Activated naive CD4-positive, alpha-beta T cell (primary cell): ENCODE results near the gene MMP21.

Experiments used
- DNase-seq, 4 experiments: peaks; one replicate each; lab custom pipeline; 2025; lab: John Stamatoyannopoulos, UW

MMP21 gene, protein sequence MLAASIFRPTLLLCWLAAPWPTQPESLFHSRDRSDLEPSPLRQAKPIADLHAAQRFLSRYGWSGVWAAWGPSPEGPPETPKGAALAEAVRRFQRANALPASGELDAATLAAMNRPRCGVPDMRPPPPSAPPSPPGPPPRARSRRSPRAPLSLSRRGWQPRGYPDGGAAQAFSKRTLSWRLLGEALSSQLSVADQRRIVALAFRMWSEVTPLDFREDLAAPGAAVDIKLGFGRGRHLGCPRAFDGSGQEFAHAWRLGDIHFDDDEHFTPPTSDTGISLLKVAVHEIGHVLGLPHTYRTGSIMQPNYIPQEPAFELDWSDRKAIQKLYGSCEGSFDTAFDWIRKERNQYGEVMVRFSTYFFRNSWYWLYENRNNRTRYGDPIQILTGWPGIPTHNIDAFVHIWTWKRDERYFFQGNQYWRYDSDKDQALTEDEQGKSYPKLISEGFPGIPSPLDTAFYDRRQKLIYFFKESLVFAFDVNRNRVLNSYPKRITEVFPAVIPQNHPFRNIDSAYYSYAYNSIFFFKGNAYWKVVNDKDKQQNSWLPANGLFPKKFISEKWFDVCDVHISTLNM

DNA sequence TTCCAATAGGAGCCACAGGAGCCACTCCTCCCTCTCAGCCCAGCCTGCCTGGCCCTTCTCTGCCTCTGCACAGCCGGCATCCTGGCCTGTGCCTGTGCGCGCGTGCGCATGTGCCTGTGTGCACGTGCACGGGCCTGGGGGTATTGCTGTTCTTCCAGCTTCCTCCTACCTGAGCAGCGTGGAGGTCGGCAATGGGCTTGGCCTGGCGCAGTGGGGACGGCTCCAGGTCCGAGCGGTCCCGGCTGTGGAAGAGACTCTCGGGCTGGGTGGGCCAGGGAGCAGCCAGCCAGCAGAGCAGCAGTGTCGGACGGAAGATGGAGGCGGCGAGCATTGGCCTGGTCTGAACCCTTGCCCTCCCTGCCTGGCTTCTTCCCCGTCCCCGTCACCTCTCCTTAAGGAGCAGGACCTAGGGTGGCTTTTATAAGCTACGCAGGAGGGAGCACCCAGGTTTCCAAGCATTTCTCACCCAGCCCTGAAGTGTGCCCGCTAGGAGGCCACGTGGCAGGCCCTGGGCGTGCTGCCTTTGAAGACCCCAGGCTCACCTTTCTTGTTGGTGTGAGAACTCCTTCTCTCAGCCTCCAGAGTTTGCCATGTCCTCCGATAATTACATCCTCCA is at the start of gene MMP21:
Gene MMP21, minus strand, starts transcription at position 331 of the 616 bp plus-strand sequence. Its CDS starts 0 bp downstream, at position 331.
- DNase-seq = no peak

DNA sequence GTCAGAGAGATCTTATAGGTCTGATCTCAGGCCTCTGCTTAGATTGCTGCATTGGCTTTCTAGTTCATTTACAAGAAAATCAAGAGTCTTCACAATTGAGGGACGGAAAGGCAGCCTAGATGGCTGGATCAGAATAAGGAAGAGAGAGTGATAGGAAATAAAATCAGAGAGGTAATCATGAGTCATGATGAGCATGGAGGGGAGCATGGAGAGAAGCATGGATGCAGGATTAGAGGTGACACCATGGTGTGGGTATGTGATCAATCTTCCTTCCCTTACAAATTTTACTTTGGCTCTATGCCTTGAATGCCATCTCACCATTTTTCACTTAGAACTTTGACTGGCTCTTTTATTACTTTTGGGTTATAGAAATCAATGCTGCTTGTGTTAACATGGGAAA is 49.1 kb upstream of the MMP21 start:
- DNase-seq = no peak

DNA sequence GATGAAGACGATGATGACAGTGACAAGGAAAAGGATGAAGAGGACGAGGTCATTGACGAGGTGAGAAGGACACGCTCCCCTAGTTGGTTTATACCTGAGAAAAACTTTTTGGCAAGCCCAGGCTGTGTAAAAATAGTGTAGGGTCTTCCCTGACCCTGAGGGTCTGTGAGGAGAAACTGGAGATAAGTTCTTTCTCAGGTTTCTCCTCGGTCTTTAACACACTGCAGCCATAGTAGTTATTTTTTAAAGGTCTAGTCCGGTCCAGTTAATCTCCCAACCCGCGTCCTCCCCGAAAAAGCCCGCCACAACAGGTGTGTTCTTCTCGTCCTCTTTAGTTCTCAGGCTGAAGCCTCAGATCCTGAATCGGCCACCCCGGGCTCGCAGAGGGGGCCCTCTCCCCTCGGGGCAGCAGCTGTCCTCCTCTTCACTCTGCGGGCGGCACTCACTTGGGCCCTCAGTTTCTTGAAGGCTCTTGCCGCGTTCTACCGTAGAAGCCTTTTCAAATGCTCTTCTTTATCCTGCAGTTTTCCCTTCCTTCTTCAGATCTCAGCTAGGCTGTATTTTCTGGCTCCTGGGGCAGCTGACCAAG is 48.1 kb upstream of the MMP21 start:
- no peak for DNase-seq

DNA sequence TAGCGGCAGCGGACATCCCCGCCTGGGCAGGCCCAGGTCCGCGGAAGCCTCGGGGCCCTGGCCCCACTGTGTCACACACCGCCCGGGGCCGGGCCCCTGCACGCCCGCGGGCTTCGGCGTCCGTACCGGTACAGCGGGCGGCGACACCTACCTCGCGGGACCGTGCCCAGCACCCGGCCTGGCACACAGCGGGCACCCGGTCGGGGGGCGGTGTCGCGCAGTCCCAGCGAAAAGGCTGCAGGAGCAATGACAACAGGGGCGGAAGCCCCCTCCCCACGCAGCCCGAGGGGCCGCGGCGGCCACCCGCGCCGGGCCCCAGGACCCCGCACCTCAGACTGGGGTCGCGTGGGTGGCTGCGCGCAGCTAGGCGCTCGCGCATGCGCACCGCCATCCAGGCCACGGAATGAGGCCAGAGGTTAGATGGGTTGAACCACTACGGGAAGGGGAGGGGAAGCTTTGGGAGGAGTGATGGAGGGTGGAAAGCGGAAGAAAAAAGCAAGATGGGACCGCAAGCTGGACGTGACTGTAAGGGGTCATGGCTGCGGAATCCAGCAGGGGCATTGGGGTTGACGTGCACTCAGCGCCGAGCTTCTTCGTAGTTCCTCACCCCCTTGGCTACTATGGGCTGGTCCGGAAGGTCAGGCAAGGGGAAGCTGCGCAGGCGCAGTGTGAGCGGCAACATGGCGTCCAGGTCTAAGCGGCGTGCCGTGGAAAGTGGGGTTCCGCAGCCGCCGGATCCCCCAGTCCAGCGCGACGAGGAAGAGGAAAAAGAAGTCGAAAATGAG is 47.4 kb upstream of the MMP21 start, which contains the start of the genes BCCIP and UROS:
Gene BCCIP, plus strand, starts transcription at position 669 of the 785 bp plus-strand sequence. Its CDS starts 12 bp downstream, at position 681.
Gene UROS, minus strand, starts transcription at position 381 of the 785 bp plus-strand sequence. CDS start 6,759 bp downstream, outside the sequence.
- peak; percentile 80 to 84 (median 82) for DNase-seq

DNA sequence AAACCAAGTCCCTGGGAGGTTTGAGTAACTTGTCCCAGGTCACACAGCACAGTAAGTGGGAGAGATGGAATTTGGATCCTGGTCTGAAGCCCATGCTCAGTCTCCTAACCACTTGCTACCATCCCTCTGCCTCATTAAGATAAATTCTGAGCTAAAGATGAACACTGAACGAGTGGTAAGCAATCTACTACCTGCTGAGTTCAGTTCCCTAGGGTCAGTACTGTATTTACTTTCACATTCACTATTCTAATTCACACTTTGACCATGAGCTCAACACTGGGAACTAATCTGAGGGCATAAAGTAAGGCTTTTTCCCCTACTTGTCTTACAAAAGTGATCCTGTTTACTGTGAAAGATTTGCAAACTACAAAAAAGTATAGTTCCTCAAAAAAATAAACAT is 45.1 kb upstream of the MMP21 start:
- no peak for DNase-seq

DNA sequence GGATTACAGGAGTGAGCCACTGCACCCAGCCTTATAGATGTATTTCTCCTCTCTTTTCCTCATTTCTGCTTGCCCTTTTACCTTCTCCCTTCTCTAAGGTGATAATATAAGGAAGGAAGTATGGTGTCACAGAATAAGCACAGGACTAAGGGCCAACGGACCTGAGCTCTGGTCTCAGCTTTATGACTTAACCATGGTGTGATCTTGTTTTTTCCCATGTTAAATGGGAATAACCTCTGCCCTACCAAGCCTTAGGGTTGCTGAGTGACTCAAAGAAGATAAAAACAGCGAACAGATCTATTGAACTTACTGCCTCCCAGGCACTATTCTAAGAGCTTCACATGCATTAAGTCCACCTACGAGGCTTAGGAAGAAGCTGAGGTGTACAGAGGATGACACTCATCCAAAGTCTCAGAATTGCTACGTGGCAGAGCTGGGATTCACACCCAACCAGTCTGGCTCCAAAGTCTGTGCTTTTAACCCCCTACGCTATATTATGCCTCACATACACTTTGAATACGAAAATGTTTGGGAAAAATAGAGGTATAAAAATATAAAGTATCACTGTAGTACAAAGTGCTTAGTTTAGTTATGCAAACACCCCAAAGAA is 41.8 kb upstream of the MMP21 start:
- DNase-seq = no peak

DNA sequence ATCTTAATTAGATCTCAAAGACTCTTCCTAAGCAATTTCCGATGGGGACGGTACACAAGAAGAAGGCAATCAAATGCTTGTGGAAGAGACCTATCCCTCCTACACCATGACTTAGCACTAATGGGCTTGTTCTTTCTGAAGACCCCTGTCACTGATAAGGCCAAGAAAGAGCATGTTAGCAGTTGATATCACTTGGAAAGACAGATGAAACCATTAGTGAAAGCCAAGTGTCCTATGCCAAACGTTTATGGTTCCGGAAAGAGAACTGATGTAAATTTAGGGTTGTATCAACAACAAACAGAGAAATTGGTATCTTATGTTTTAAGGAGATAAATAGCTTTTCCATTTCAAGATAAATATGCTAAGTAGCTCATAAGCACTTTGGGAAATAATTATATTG is 40.9 kb upstream of the MMP21 start:
- no peak for DNase-seq

DNA sequence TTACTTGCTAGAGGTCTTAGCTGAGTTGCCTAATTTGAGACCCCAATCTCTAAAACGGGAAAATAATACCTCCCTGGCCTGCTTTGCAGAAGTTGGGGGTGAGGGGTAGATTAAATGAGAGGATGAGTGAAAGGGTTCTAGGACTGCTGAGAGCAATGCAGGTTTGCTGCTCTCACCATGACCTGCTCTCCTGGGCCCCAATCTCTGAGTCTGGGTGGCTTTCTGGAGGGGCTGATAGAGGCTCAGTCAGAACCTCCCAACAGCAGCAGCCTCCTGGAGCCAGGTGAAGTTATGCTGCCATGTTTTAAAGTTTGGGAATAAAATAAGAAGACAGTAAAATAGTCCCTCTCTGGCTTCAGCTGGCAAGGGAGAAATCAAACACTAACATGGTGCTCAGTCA is 40.1 kb upstream of the MMP21 start:
- no peak for DNase-seq

DNA sequence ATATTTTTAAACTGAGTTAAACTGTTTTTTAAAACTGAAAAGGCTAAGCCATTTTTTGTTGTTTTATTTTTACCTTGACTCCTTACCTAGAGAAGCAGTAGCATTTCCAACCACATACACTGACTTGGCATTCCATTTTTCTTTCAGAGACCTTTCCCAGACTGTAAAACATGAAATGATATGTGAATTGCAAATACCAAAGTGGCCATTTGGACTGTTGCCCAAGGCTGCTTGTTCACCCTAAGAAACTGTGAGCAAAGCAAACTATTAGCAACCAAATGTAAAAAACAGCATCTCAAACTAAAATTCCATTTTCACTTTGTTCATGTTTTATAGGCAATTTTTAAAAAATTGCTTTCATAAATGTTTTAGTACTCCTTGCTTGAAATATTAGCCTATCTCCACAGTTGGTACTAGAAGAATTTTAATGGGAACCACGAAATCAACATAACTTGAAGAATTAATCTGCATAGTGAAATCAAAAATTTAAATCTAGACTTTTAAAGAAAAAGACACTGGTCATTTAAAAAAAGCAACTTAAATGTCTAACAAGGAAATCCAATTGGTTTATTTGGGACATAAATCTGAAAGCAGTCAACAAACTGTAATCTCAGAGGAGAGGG is 36.6 kb upstream of the MMP21 start:
- DNase-seq = no peak

DNA sequence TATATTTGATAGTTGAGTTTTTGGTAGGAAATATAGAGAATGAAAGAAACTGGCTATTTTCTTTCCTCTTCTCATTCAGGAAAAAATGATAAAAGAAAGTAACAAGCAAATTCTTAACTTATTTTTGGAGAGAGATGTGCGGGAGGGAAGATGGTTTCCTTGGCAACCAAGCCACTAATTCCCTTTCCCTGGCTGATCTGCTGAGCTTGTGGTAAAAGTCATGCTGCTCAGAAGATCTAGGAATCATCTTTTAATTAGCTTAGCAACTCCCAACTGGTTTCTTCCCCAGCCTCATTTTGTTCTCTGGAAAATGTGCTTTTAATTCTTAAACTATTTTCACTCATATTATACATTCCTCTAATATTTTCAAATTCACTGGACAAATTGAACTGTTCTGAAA is 35.6 kb upstream of the MMP21 start:
- no peak for DNase-seq

DNA sequence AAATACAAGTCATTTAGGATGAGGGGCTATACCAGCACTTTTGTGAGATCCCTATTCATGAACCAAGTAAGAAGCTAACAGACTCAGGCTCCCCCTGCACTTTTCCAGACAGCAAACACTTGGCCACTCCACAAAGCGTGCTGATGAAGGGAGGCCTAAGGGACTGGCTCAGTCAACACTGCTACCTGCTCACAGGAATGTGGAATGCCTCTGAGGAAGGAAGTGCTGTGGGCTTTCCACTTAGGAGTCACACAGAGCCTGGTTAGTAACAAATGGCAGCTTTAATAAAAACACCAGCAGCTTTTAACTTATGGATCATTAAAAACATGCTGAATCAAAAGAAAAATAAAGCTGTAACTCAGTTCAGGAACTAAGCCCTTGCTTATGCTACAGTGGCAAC is 32.4 kb upstream of the MMP21 start:
- no peak for DNase-seq

DNA sequence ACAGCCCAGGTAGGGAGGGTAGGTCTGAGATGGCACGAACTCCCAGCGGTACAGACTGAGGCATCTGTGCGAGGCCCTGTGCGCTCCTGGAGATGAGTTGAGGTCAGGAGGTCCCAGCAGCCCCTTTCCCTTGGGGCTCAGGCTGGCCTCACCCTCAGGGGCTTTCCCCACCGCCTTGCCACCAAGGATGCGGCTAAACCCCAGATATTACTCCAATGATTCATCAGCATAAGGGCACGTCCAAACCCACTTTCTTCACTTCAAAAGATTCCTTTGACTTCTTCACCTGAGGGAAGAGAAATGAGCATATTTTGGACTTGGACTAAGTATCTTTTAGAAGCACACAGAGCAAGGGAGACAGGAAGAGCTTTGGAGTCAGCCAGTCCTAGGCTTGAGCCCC is 27.1 kb upstream of the MMP21 start:
- DNase-seq = no peak

DNA sequence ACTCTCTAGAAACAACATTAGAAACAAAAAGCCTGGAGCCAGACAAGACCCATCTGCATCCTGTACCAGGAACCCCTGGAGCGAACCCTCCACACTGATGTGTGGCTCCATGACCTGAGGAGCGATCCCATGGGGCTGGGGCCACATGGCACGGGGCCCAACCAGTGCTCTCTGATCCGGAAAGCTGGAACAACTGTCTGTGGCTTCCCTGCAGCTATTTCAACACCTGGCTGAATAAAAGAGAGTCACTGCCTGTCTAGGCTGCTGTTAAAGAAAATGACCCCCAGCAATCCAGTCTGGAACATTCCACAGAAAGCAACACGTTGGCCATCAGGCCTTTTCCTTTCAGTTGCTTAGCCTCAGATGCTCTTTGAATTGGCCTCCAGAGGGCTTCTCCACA is 26.5 kb upstream of the MMP21 start:
- no peak for DNase-seq

DNA sequence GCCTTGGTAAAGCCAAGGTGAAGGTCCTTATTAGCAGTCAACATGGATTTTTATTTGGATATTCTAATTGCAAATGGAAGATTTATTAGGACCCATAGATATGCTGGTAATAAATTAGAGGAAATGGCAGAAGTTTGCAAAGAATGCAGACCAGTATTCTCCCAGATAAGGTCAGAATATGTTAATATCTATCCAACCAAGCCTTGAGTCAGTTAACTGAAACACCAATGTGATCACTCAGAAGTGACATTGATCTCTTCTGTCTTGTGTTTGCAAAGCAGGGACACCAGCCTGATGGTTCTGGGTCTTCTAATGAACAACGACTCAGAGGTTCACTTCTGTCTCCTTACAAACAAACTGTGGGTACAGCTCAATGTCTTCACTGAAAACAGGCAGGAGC is 26.0 kb upstream of the MMP21 start:
- no peak for DNase-seq

DNA sequence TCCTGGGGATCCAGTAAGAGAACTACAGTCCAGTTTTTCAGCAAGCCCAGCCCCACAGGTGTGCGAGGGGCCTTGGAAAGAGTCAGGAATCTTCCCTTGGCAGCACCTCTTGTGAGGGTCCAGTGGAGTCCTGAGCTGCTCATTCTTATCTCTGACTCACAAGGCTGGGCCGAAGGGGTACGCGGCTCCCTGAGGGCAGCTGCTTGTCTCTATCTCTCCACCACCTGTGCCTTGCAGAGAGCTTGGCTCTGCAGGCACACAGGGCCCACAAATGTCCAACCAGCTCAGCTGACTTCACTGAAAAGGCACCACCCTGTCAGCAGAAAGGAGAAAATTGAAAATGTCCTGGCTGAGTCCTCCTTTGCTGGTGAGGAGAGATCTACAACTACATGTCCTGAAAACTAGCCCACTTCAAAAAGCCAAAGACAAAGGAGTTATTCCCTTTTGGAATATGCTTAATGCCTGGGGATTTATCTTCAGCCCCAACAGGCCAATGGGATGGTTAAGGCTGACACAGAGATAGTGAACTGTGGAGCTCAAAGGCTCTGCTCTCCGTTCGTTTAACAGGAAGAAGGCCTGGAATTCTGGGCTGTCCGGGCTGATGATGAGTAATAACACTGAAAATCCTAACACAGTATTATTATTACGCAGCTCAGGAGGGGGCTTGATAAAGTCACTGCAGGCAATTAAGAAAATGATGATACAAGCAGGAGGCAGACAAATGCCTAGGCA is 24.0 kb upstream of the MMP21 start:
- no peak for DNase-seq

DNA sequence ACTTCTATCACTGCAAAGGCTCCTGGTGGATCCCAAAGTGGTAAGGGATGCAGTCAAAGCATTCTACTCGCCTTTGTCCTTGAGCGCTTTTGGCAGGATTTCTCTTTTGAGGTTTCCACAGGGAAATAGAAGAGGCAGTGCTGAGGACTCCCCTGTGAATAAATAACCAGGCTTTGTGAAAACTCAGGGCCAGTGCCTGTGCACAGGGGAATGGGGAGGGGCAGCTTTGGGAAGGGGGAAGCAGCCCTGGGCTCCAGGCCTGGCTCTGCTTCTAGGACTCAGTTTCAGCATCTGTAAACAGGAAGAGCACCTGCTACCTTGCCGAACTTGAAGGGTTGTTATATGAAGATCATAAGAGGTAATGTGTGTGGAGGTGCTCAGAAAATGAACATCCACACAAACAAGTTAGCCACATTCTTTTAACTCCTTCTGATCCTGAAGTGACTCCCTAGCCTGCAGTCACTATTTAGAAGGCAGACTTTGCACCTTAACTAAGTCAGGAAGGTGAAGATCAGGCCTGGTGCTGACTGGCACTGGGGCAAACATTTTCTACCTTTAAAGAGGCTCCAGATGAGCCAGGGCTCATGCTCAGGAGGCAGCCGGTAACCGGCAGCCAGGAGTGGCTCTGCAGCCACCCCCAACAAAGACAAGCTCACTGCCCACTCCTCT is 22.5 kb upstream of the MMP21 start:
- DNase-seq = no peak

DNA sequence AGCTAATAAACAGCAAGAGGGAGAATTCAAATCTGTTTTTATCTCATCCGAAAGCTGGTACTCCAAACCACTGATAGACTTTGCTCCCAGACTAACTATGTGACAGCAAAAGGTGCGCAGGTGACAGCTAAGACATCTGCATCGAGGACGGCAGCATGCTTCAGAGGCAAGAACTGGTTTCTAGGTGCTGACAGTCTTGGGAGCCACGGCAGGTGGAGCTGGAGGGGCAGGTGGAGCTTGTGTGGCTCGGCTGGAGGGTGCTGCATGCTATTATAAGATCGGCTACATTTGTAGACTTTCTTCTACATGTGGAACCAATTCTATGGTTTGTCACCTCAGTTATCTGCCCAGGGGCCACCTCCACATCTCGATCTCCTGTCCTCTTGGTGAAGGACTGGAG is 21.8 kb upstream of the MMP21 start:
- DNase-seq = no peak

DNA sequence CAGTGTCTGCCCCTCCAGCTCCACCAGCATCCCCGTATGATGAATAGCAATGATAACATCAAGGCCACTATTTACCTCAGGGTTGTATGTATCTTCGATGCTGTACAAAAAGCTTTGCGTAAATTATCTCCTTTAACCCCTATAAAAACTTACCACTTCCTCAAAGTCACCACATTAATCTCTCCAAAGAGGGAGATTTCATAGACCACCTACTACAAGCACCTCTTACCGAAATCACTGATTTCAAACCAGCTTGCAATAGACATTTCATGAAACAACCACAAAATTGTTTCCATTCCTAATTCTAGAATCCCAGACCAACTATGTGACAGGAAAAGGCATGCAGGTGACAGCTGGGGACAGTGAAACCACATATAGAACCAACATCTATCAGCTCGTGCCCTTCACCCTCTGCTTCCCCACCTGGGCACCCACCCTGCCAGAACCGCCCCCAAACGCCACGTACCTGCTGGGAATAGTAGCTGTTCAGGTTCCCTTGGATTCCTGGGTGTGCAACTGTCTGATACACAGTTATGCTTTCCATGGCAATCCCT is 20.1 kb upstream of the MMP21 start:
- no peak for DNase-seq

DNA sequence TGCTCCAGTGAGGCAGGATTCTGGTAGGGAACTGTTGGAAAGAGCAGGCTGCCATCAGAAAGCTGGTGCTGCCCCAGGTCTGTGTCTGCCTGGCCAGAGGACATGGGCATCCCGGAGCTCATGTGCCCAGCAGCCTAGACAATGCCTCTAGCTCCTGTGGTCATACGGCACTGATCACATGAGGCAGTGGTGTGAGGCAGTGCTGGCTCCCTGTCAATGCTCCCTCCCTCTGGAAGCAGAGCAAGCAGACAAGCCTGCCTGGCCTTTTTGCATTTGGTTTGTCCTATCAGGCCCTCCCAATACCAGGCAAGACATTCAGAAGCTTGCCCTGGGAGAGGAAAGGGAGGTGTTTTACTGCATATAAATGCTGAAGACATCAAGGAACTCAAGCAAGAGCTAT is 19.5 kb upstream of the MMP21 start:
- no peak for DNase-seq
